SJSA1 (cell line): ENCODE results near the gene ZNF599. TPM values are rescaled to one million over a fixed set of nuclear protein-coding genes. Genes with fewer than 3 reads are reported as not detected.

Source experiments
- DNase-seq, 2 experiments: peaks; one replicate each; pipeline ENCODE4 v3.0.0-alpha.2; 2015 to 2020; ENCODE audit warnings: low spot score in 2 of 2, low read depth in 1 of 2
- H3K27ac ChIP-seq: fragments of 250-450 bp; sonication (Bioruptor Pico); 2 replicates; pipeline ENCODE4 v1.5.1; 2020; ENCODE audit warnings: mild to moderate bottlenecking, moderate library complexity
- H3K27me3 ChIP-seq: fragments of 250-450 bp; sonication (Bioruptor Pico); replicated peaks from 2 replicates; pipeline ENCODE4 v1.5.1; 2020; ENCODE audit warnings: mild to moderate bottlenecking, moderate library complexity
- H3K36me3 ChIP-seq: fragments of 250-450 bp; sonication (Bioruptor Pico); 2 replicates; pipeline ENCODE4 v1.5.1; 2020; ENCODE audit warnings: mild to moderate bottlenecking
- H3K4me1 ChIP-seq: fragments of 250-450 bp; sonication (Bioruptor Pico); replicated peaks from 2 replicates; pipeline ENCODE4 v1.6.1; 2021; ENCODE audit warnings: mild to moderate bottlenecking
- H3K4me3 ChIP-seq: fragments of 250-450 bp; sonication (Bioruptor Pico); 2 replicates; pipeline ENCODE4 v1.5.1; 2020; ENCODE audit warnings: mild to moderate bottlenecking
- H3K9me3 ChIP-seq: fragments of 250-450 bp; sonication (Bioruptor Pico); replicated peaks from 2 replicates; pipeline ENCODE4 v1.5.1; 2020; ENCODE audit warnings: mild to moderate bottlenecking
- total RNA-seq: library from RNA; depleted of rRNA; stranded (reverse); fragments of >200 nt; shearing (Covaris generic); gene quantifications from 2 replicates; pipeline ENCODE4 v1.2.3, GENCODE V29; 2014

ZNF599 gene
- total RNA-seq, 1 experiment from 2014 or later = 7.8 TPM

DNA sequence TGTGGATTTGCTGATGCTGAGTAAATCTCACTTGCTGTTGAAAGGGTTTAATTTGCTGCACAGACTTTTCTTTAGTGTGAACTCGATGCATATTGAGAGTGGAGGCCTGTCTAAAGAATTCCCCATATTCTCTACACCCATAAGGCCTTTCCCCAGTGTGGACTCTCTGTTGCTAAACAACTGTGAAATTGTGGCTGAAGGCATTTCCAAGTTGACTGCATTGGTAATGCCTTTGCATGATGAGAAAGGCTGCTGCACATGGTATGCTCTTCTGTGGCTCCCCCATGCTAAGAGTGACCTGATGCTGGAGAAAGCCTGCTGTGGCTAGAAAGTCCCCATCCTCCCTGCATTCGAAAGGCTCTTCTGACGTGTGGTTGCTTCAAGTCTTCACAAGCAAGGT is 6.6 kb upstream of the ZNF599 start:
- Histone ChIP-seq H3K4me3 (no peak overlapping the region), H3K4me1 (no peaks in the 10 kb centered on the region), H3K27me3 (no peaks in the 10 kb centered on the region), H3K36me3 (no peaks in the 10 kb centered on the region), H3K27ac (no peak overlapping the region), H3K9me3 (no peaks in the 10 kb centered on the region; the same call in 1 of the 2 replicates)
- peak in 1 of 2 experiments; percentile 5 for DNase-seq

DNA sequence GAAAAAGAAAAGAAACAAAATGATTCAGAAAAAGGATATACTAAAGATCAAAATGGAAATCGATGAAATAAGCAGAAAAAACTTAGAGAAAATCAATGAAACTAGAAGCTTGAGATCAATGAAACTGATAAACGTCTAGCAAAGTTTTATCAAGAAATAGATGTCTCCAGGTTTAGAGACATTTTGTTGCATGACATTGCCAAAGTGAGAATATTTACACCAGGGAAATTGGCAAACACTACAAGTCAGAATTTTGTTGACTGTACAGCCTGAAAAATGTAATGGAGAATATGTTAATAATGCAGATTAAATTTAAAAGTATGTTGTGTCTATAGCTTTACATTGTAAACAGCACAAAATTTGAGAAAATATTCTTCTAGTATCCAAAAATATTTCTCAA is 5.3 kb upstream of the ZNF599 start:
- no peaks in the 10 kb centered on the region for H3K4me1 ChIP-seq
- no peaks in the 10 kb centered on the region; the same call in 1 of the 2 replicates for H3K9me3 ChIP-seq
- H3K4me3 ChIP-seq = no peak overlapping the region
- H3K36me3 ChIP-seq = no peaks in the 10 kb centered on the region
- H3K27ac ChIP-seq = no peak overlapping the region
- H3K27me3 ChIP-seq = no peaks in the 10 kb centered on the region
- DNase-seq = no peak

DNA sequence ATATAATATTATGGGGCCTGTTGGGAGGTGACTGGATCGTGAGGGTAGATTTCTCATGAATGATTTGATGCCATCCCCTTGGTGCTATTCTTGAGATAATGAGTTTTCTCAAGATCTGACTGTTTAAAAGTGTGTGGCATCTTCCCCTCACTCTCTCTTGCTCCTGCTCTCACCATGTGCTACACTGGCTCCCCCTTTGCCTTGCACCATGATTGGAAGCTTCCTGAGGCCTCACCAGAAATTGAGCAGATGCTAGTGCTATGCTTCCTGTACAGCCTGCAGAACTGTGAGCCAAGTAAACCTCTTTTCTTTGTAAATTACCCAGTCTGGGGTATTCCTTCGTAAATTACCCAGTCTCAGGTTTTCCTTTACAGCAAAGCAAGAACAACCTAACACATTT is 1.8 kb upstream of the ZNF599 start:
- no peaks in the 10 kb centered on the region for H3K27me3 ChIP-seq
- peaks cover 7% of the 10 kb centered on the region for H3K36me3 ChIP-seq
- no peaks in the 10 kb centered on the region; the same call in 1 of the 2 replicates for H3K9me3 ChIP-seq
- H3K27ac ChIP-seq = no peak overlapping the region
- no peak overlapping the region for H3K4me3 ChIP-seq
- peaks cover 7% of the 10 kb centered on the region for H3K4me1 ChIP-seq
- no peak for DNase-seq

DNA sequence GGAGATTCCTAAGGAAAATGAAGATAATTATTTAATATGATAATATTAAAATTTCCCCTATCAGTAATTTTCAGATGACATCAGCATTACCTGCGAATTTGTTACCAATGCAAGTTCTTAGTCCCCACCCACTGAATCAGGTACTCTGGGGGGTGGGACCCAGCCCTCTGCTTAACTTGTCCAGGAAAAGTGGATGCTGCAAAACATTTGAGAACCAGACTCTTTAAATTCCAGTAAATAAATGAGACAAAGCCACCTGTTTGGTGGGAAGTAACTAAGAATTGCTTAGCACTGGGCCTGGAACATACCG is 495 bp upstream of the ZNF599 start:
- no peaks in the 10 kb centered on the region for H3K27me3 ChIP-seq
- no peak for DNase-seq
- H3K4me3 ChIP-seq = peak overlapping the region; percentile 70
- H3K27ac ChIP-seq = no peak overlapping the region
- peaks cover 10% of the 10 kb centered on the region for H3K36me3 ChIP-seq
- H3K4me1 ChIP-seq = peaks cover 7% of the 10 kb centered on the region
- peaks cover 3% of the 10 kb centered on the region; the same call in 1 of the 2 replicates for H3K9me3 ChIP-seq

GRCh38 chr19:34767951-34768350 is 5.1 kb downstream of the ZNF599 start:
- Histone ChIP-seq H3K4me3 (no peak overlapping the region), H3K4me1 (peaks cover 7% of the 10 kb centered on the region), H3K27me3 (no peaks in the 10 kb centered on the region), H3K36me3 (peaks cover 45% of the 10 kb centered on the region), H3K9me3 (peaks cover 12% of the 10 kb centered on the region; the same call in 1 of the 2 replicates), H3K27ac (no peak overlapping the region)
- no peak for DNase-seq

DNA sequence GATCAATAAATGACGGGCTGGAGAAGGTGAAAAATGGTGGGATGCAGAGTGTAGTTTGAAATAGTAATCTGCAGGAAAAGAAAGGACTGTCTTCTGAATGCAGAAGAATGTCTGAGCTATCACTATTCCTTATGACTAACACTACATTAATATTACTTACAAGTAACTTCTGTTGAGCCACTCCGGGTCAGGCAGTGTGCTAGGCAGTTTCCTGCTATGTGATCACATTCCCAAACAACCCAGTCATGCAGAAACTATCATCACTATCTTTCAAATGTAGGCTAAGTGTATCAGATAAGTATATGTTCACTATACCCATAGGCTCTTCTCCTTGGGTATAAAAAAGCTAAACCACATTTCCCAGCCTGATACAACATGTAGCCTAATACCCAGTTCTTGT is 6.6 kb downstream of the ZNF599 start:
- Histone ChIP-seq H3K9me3 (peaks cover 19% of the 10 kb centered on the region; the same call in 1 of the 2 replicates), H3K4me3 (no peak overlapping the region), H3K4me1 (no peaks in the 10 kb centered on the region), H3K27me3 (no peaks in the 10 kb centered on the region), H3K27ac (no peak overlapping the region), H3K36me3 (peaks cover 47% of the 10 kb centered on the region)
- no peak for DNase-seq

- DNase-seq = no peak
- Histone ChIP-seq H3K27ac (no peak overlapping the region), H3K4me3 (no peak overlapping the region), H3K36me3 (peaks cover 31% of the 10 kb centered on the region), H3K4me1 (no peaks in the 10 kb centered on the region), H3K9me3 (peaks cover 46% of the 10 kb centered on the region), H3K27me3 (no peaks in the 10 kb centered on the region)
Observed at GRCh38 chr19:34759218-34759917, 13.6 kb downstream of the ZNF599 start.

GRCh38 chr19:34757441-34757840 is 15.6 kb downstream of the ZNF599 start:
- H3K27ac ChIP-seq = no peak overlapping the region
- no peaks in the 10 kb centered on the region for H3K27me3 ChIP-seq
- H3K4me1 ChIP-seq = no peaks in the 10 kb centered on the region
- peaks cover 49% of the 10 kb centered on the region for H3K9me3 ChIP-seq
- no peak overlapping the region for H3K4me3 ChIP-seq
- peaks cover 24% of the 10 kb centered on the region for H3K36me3 ChIP-seq
- no peak for DNase-seq

GRCh38 chr19:34744896-34745690 is 27.9 kb downstream of the ZNF599 start:
- H3K4me1 ChIP-seq = no peaks in the 10 kb centered on the region
- H3K27ac ChIP-seq = no peak overlapping the region
- no peak overlapping the region for H3K4me3 ChIP-seq
- DNase-seq = no peak
- H3K27me3 ChIP-seq = no peaks in the 10 kb centered on the region
- no peaks in the 10 kb centered on the region for H3K9me3 ChIP-seq
- peaks cover 7% of the 10 kb centered on the region for H3K36me3 ChIP-seq

- DNase-seq = no peak
- H3K36me3 ChIP-seq = peaks cover 4% of the 10 kb centered on the region; the same call in 1 of the 2 replicates
- no peaks in the 10 kb centered on the region for H3K9me3 ChIP-seq
- H3K4me3 ChIP-seq = peak overlapping the region; percentile 79
- peak overlapping the region; percentile 98 for H3K27ac ChIP-seq
- H3K27me3 ChIP-seq = no peaks in the 10 kb centered on the region
- peaks cover 4% of the 10 kb centered on the region; the same call in 1 of the 2 replicates for H3K4me1 ChIP-seq
Observed at GRCh38 chr19:34734537-34735103, 38.4 kb downstream of the ZNF599 start.

DNA sequence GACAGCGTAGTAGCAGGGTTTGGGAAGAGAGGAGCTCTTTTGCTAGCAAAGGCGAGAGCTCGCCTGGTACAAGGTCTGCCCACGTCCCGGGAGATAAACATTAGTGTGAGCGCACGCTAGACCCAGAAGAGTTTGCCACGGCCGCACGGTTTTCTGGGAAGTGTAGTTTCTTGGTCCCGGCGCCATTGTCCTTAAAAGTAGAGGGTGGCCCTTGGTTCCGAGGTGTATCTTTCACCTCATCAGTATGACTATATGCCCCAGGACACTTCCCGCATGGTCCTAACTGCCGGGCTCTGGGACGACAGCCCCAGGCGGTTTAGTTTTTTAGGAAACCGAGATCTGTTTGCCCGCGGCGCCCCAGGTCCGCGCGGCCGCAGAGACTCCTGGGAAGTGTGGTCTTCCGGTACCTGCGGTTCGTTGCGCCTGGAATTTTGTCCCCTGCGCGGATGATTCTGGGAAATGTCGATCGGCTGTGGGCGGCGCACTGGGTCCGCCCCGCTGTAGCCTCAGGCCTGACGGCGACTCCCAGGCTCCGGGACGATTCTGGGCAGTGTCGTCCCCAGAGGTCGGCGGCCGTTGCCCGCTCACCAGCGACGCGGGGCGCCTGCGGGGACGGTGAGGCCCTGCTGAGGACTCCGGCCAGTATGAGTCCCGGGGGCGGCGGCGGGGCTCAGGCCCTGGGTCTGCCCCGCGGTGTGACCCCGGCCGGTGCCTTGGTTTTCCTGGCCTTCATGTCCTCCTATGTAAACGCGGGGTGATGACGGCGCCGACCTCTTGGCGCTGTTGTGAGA is 39.1 kb downstream of the ZNF599 start, which contains the start of gene ZNF181:
Gene ZNF181 (plus strand): TSS at position 498 of the 791 bp plus-strand sequence. CDS start 795 bp downstream, outside the sequence.
- Histone ChIP-seq H3K9me3 (no peaks in the 10 kb centered on the region), H3K4me3 (peak within 1 kb of the TSS; percentile 79), H3K27me3 (no peaks in the 10 kb centered on the region), H3K27ac (peak within 1 kb of the TSS; percentile 98), H3K4me1 (peaks cover 4% of the 10 kb centered on the region; the same call in 1 of the 2 replicates), H3K36me3 (peaks cover 4% of the 10 kb centered on the region; the same call in 1 of the 2 replicates)
- DNase-seq = peak; percentile 90 to 95

DNA sequence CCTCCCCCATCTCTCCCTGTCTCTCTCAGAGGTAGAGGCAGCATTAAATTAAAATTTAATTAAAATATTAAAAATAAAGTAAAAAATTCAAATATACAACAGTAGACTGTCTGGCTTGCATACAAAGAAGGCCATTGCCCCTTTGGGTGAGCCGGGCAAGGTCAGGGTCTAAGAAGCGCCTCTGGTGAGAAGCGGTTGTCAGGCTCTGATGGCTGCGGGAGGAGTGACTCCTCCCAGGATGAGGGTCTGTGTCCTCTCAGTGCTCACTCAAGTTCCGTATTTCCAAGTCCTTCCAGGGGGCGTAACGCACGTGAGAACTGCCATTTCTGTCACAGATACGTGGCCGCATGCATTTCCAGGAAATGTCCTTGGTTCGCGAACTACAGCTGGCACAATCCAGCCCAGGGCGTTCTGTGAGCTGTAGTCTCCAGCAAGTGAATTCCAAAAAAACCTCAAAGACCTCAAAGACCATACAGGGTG is 39.7 kb downstream of the ZNF599 start:
- H3K4me3 ChIP-seq = peak overlapping the region; percentile 79
- peak overlapping the region; percentile 98 for H3K27ac ChIP-seq
- H3K9me3 ChIP-seq = no peaks in the 10 kb centered on the region
- H3K36me3 ChIP-seq = no peaks in the 10 kb centered on the region
- DNase-seq = no peak
- H3K27me3 ChIP-seq = no peaks in the 10 kb centered on the region
- peaks cover 4% of the 10 kb centered on the region; the same call in 1 of the 2 replicates for H3K4me1 ChIP-seq

- H3K27me3 ChIP-seq = no peaks in the 10 kb centered on the region
- no peak for DNase-seq
- peak overlapping the region; percentile 79; the same call in 1 of the 2 replicates for H3K4me3 ChIP-seq
- H3K36me3 ChIP-seq = no peaks in the 10 kb centered on the region
- peak overlapping the region; percentile 98; the same call in 1 of the 2 replicates for H3K27ac ChIP-seq
- H3K9me3 ChIP-seq = no peaks in the 10 kb centered on the region
- peaks cover 4% of the 10 kb centered on the region; the same call in 1 of the 2 replicates for H3K4me1 ChIP-seq
Observed at GRCh38 chr19:34732612-34733211, 40.3 kb downstream of the ZNF599 start.
